Suprapubic skin (tissue), 4 donors: ENCODE results near the gene ATP5MK. TPM values are rescaled to one million over a fixed set of nuclear protein-coding genes. Genes with fewer than 3 reads are reported as not detected.

Experiments
- DNase-seq, 2 donors: peaks; one replicate each; pipeline ENCODE4 v3.0.0-alpha.2; 2019; ENCODE audit warnings: low spot score in 2 of 2
- H3K27ac ChIP-seq: fragments of 200-600 bp; sonication (generic); one replicate; pipeline ENCODE4 v1.5.1; 2019
- H3K27me3 ChIP-seq: fragments of 200-600 bp; sonication (generic); one replicate; pipeline ENCODE4 v1.5.1; 2019
- H3K36me3 ChIP-seq: fragments of 200-600 bp; sonication (generic); one replicate; pipeline ENCODE4 v1.5.1; 2019
- H3K4me1 ChIP-seq: fragments of 200-600 bp; sonication (generic); one replicate; pipeline ENCODE4 v1.5.1; 2019
- H3K4me3 ChIP-seq: fragments of 200-600 bp; sonication (generic); one replicate; pipeline ENCODE4 v1.5.1; 2019; ENCODE audit warnings: mild to moderate bottlenecking
- H3K9me3 ChIP-seq: fragments of 200-600 bp; sonication (generic); one replicate; pipeline ENCODE4 v1.5.1; 2019
- EP300 ChIP-seq: sonication (generic); formaldehyde crosslinking; IDR thresholded peaks from one replicate; pipeline ENCODE4 v1.6.1; 2017; ENCODE audit warnings: antibody characterized with exemption
- POLR2A ChIP-seq, 2 donors: fragments of 450-650 bp; IDR thresholded peaks; one replicate each; pipeline ENCODE4 v1.6.1; 2017; ENCODE audit warnings: antibody characterized with exemption in 2 of 2, mild to moderate bottlenecking in 2 of 2, moderate library complexity in 2 of 2
- POLR2AphosphoS5 ChIP-seq, 3 donors: sonication (generic); formaldehyde crosslinking; IDR thresholded peaks; one replicate each; pipeline ENCODE4 v1.6.1; 2017; ENCODE audit warnings: antibody characterized with exemption in 3 of 3
- WGBS: methylation state at CpG from one replicate; pipeline ENCODE4 v1.1.5; 2018; 5-methylcytosine and 5-hydroxymethylcytosine counted together
- total RNA-seq, 4 donors: library from RNA; depleted of rRNA; stranded (reverse); fragments of >200 nt; gene quantifications; one replicate each; pipeline ENCODE4 v1.1.0, GENCODE V29; 2016
- TF ChIP-seq, protein P1 (sequence below), 2 donors: fragments of 200-600 bp in 1 of 2; fragments of 450-650 bp in 1 of 2; sonication (generic) in 1 of 2; IDR thresholded peaks; one replicate each; pipeline ENCODE4 v1.5.1; 2016 to 2019; ENCODE audit warnings: antibody characterized with exemption in 2 of 2, mild to moderate bottlenecking in 1 of 2, moderate library complexity in 1 of 2

Gene ATP5MK
- total RNA-seq, 4 donors from 2014 or later, result 92.4 to 207 (median 167) TPM

DNA sequence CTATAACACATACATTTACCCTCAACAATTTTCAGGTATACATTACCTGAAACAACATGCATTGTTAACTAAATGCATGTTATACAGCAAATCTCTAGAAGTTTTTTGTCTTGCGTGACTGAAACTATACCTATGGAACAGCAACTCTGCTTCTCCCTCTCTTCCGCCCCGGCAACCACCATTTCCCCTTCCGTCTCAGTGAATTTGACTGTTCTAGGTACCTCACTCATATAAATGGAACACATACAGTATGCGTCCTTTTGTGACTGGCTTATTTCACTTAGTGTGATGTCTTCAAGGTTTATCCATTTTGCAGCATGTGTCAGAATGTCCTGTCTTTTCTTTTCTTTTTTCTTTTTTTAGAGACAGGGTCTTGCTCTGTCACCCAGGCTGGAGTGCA, 33.4 kb upstream of the ATP5MK start:
- Histone ChIP-seq H3K36me3 (peaks cover 87% of the 10 kb centered on the region), H3K27me3 (no peaks in the 10 kb centered on the region), H3K27ac (no peak overlapping the region), H3K4me3 (no peak overlapping the region), H3K9me3 (no peaks in the 10 kb centered on the region), H3K4me1 (no peaks in the 10 kb centered on the region)
- no peak for TF ChIP-seq POLR2A (IDR thresholded peaks at IDR 0.05)
- TF ChIP-seq EP300, result no peak
- TF ChIP-seq, protein P1, sequence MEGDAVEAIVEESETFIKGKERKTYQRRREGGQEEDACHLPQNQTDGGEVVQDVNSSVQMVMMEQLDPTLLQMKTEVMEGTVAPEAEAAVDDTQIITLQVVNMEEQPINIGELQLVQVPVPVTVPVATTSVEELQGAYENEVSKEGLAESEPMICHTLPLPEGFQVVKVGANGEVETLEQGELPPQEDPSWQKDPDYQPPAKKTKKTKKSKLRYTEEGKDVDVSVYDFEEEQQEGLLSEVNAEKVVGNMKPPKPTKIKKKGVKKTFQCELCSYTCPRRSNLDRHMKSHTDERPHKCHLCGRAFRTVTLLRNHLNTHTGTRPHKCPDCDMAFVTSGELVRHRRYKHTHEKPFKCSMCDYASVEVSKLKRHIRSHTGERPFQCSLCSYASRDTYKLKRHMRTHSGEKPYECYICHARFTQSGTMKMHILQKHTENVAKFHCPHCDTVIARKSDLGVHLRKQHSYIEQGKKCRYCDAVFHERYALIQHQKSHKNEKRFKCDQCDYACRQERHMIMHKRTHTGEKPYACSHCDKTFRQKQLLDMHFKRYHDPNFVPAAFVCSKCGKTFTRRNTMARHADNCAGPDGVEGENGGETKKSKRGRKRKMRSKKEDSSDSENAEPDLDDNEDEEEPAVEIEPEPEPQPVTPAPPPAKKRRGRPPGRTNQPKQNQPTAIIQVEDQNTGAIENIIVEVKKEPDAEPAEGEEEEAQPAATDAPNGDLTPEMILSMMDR (IDR thresholded peaks at IDR 0.05), result no peak
- TF ChIP-seq POLR2AphosphoS5 (IDR thresholded peaks at IDR 0.05), result no peak
- DNase-seq, result no peak
- WGBS, result 92% methylated on average over 5 of the region's 5 CpGs

DNA sequence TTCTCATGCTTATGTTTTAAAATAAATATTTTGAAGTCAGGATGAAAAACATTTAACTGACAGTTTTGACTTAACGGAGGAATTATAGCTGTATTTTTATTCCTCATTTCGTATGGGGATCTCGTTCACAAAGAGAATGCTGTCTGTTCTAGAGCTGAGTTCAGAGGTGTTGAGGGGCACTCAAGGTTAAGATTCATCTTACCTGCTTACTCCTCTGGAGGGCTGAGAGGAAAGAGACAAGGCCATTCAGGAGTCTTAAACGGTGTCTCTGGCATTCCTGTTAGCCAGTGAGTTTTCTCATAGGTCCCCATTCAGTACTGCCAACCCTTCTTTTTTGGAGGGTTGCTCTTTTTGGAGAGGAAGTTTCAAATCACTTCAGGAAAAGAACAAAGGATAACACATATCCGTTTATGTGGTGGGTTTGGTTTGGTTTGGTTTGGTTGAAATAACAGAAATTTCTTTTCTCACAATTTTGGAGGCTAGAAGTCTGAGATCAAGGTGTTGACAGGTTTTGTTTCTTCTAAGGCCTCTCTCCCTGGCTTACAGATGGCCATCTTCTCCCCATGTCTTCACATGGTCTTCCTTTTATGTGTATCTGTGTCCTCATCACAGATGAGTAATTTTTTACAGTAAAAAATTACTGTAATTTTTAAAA, 32.8 kb upstream of the ATP5MK start:
- Histone ChIP-seq H3K9me3 (no peaks in the 10 kb centered on the region), H3K36me3 (peaks cover 87% of the 10 kb centered on the region), H3K27ac (no peak overlapping the region), H3K4me3 (no peak overlapping the region), H3K27me3 (no peaks in the 10 kb centered on the region), H3K4me1 (no peaks in the 10 kb centered on the region)
- TF ChIP-seq POLR2A (IDR thresholded peaks at IDR 0.05) (no peak), EP300 (no peak), POLR2AphosphoS5 (IDR thresholded peaks at IDR 0.05) (no peak)
- TF ChIP-seq, protein P1 (IDR thresholded peaks at IDR 0.05), result no peak
- WGBS, result 74% methylated on average over 5 of the region's 5 CpGs
- no peak for DNase-seq

DNA sequence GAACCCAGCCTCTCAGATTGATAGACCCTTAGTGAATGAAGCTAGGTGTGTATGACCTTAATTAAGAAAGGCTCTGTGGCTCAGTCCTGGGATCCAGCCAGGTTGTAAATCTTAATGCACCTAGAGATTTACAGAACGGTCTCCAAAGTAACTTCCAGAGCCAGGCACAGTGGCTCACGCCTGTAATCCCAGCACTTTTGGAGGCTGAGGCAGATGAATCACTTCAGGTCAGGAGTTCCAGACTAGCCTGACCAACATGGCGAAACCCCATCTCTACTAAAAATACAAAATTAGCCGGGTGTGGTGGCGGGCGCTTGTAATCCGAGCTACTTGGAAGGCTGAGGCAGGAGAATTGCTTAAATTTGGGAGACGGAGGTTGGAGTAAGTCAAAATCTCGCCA, 31.6 kb upstream of the ATP5MK start:
- TF ChIP-seq POLR2A (IDR thresholded peaks at IDR 0.05), result no peak
- no peak for TF ChIP-seq EP300
- TF ChIP-seq, protein P1 (IDR thresholded peaks at IDR 0.05), result no peak
- TF ChIP-seq POLR2AphosphoS5 (IDR thresholded peaks at IDR 0.05), result no peak
- no peak overlapping the region for H3K4me3 ChIP-seq
- H3K27me3 ChIP-seq, result no peaks in the 10 kb centered on the region
- no peaks in the 10 kb centered on the region for H3K4me1 ChIP-seq
- H3K27ac ChIP-seq, result no peak overlapping the region
- H3K9me3 ChIP-seq, result no peaks in the 10 kb centered on the region
- peaks cover 87% of the 10 kb centered on the region for H3K36me3 ChIP-seq
- WGBS, result 88% methylated on average over 9 of the region's 9 CpGs
- DNase-seq, result no peak

GRCh38 chr10:103423748-103424147, 27.5 kb upstream of the ATP5MK start:
- Histone ChIP-seq H3K36me3 (peaks cover 96% of the 10 kb centered on the region), H3K27me3 (no peaks in the 10 kb centered on the region), H3K4me3 (no peak overlapping the region), H3K4me1 (no peaks in the 10 kb centered on the region), H3K27ac (no peak overlapping the region), H3K9me3 (no peaks in the 10 kb centered on the region)
- TF ChIP-seq POLR2A (IDR thresholded peaks at IDR 0.05), result no peak
- TF ChIP-seq EP300, result no peak
- no peak for TF ChIP-seq POLR2AphosphoS5 (IDR thresholded peaks at IDR 0.05)
- TF ChIP-seq, protein P1 (IDR thresholded peaks at IDR 0.05), result no peak
- DNase-seq, result no peak
- 83% methylated on average over 5 of the region's 5 CpGs for WGBS

DNA sequence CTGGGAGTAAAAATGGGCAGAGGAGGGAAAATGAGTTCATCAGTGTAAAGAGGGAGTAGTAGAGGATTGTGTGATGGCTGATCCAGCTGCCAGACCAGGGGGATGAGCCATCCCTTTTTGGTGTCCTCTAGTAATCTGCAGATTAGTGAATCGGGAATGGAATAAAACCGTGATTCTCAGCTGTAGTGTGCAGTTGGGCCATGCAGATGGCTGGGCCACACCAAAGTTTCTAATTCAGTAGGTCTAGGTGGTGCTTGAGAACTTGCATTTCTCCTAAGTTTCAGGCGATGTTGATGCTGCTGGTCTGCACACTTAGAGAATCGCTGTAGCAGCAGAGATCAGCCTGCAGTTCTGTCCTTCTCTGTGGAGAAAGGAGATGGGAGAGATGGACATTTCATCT, 22.8 kb upstream of the ATP5MK start:
- DNase-seq, result no peak
- H3K4me1 ChIP-seq, result no peaks in the 10 kb centered on the region
- no peak for TF ChIP-seq POLR2A (IDR thresholded peaks at IDR 0.05)
- no peak overlapping the region for H3K4me3 ChIP-seq
- no peaks in the 10 kb centered on the region for H3K27me3 ChIP-seq
- H3K27ac ChIP-seq, result no peak overlapping the region
- WGBS, result 92% methylated on average over 4 of the region's 4 CpGs
- peaks cover 98% of the 10 kb centered on the region for H3K36me3 ChIP-seq
- no peaks in the 10 kb centered on the region for H3K9me3 ChIP-seq

DNA sequence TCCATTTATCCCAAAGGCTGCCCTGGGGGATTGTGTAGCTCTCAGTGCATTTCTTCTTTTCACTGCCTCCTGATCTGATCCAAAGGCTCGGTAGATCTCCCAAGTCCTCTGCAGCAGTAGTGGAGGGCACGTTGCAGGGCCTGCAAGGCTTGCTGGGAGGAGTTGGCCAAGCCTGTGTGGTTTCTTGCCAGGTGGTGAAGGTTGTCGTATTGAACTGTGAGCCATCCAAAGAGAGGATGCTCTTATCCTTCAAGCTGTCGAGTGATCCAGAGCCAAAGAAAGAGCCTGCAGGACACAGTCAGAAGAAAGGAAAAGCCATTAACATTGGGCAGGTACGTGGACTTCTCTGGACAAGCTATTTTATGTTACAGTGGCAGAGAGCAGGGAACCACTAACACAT, 21.3 kb upstream of the ATP5MK start:
- 89% methylated on average over 5 of the region's 5 CpGs for WGBS
- Histone ChIP-seq H3K27ac (no peak overlapping the region), H3K4me3 (no peak overlapping the region), H3K27me3 (no peaks in the 10 kb centered on the region), H3K36me3 (peaks cover 98% of the 10 kb centered on the region), H3K9me3 (no peaks in the 10 kb centered on the region), H3K4me1 (no peaks in the 10 kb centered on the region)
- DNase-seq, result no peak
- TF ChIP-seq POLR2AphosphoS5 (IDR thresholded peaks at IDR 0.05), result no peak
